SK-N-SH (cell line): ENCODE results near the gene APOL4. TPM values are rescaled to one million over a fixed set of nuclear protein-coding genes. Genes with fewer than 3 reads are reported as not detected.

Experiments used
- CTCF ChIA-PET: fragments of 300-600, 350-600 bp; formaldehyde crosslinking; extraction: SDS; loops from one replicate; lab custom pipeline; 2021; lab: Yijun Ruan, JAX
- POLR2A ChIA-PET: fragments of 350-600 bp; sonication (Branson Sonifier 250); formaldehyde crosslinking; extraction: SDS; loops from one replicate; lab custom pipeline; 2020; ENCODE audit warnings: antibody characterized with exemption, inconsistent platforms; lab: Yijun Ruan, JAX
- DNase-seq: peaks from one replicate; pipeline ENCODE4 v3.0.0; 2012
- H2AFZ ChIP-seq: fragments of 200-600 bp; sonication (generic); 2 replicates; pipeline ENCODE4 v1.8.1; 2016; ENCODE audit warnings: antibody characterized with exemption, mild to moderate bottlenecking, low read depth
- H3F3A ChIP-seq: fragments of 200-600 bp; sonication (generic); replicated peaks from 2 replicates; pipeline ENCODE3; 2016; ENCODE audit warnings: antibody characterized with exemption, mild to moderate bottlenecking; ENCODE audit not compliant: insufficient read depth
- H3K27ac ChIP-seq, 2 experiments: fragments of 200-500 bp in 1 of 2; fragments of 200-600 bp in 1 of 2; sonication (Bioruptor generic) in 1 of 2; sonication (generic), shearing (Covaris generic) in 1 of 2; 2 replicates each; pipeline versions ENCODE4 v1.5.1 to v1.6.1; 2014 to 2016; ENCODE audit warnings: low read depth in 2 of 2, inconsistent platforms in 1 of 2, low read length in 1 of 2, mild to moderate bottlenecking in 1 of 2, mixed read lengths in 1 of 2
- H3K27me3 ChIP-seq: fragments of 200-600 bp; sonication (generic), shearing (Covaris generic); 2 replicates; pipeline ENCODE4 v1.6.1; 2016; ENCODE audit warnings: mixed run types; ENCODE audit not compliant: insufficient read depth
- H3K36me3 ChIP-seq, 2 experiments: fragments of 200-500 bp in 1 of 2; fragments of 200-600 bp in 1 of 2; sonication (Bioruptor generic) in 1 of 2; sonication (generic) in 1 of 2; replicated peaks in 1 of 2; 2 replicates each; pipeline versions ENCODE3 to v1.5.1; 2014 to 2016; ENCODE audit warnings: low read length in 1 of 2, mild to moderate bottlenecking in 1 of 2; ENCODE audit not compliant: insufficient read depth in 2 of 2, control insufficient read depth in 1 of 2
- H3K4me1 ChIP-seq, 2 experiments: fragments of 200-500 bp in 1 of 2; fragments of 200-600 bp in 1 of 2; sonication (Bioruptor generic) in 1 of 2; sonication (generic), shearing (Covaris generic) in 1 of 2; 2 replicates each; pipeline versions ENCODE4 v1.5.1 to v1.6.1; 2014 to 2016; ENCODE audit warnings: low read depth in 1 of 2, low read length in 1 of 2, mixed run types in 1 of 2; ENCODE audit not compliant: insufficient read depth in 2 of 2, control insufficient read depth in 1 of 2
- H3K4me2 ChIP-seq: fragments of 200-600 bp; sonication (generic), shearing (Covaris generic); 2 replicates; pipeline ENCODE4 v1.6.1; 2017; ENCODE audit warnings: mixed run types
- H3K4me3 ChIP-seq, 2 experiments: fragments of 200-500 bp in 1 of 2; fragments of 200-600 bp in 1 of 2; sonication (Bioruptor generic) in 1 of 2; sonication (generic), shearing (Covaris generic) in 1 of 2; 2 replicates each; pipeline versions ENCODE4 v1.5.1 to v1.8.1; 2014 to 2016; ENCODE audit warnings: low read depth in 2 of 2, inconsistent platforms in 1 of 2, low read length in 1 of 2, mild to moderate bottlenecking in 1 of 2, mixed read lengths in 1 of 2, moderate library complexity in 1 of 2
- H3K79me2 ChIP-seq: fragments of 200-600 bp; sonication (generic); 2 replicates; pipeline ENCODE4 v1.8.1; 2017; ENCODE audit warnings: mild to moderate bottlenecking; ENCODE audit not compliant: insufficient read depth
- H3K9ac ChIP-seq: fragments of 200-600 bp; sonication (generic); 2 replicates; pipeline ENCODE4 v1.6.1; 2017; ENCODE audit warnings: mixed run types
- H3K9me2 ChIP-seq: fragments of 200-600 bp; sonication (generic); 2 replicates; pipeline ENCODE4 v1.6.1; 2017; ENCODE audit warnings: mixed run types
- H3K9me3 ChIP-seq: fragments of 200-600 bp; sonication (generic); 2 replicates; pipeline ENCODE4 v1.6.1; 2017; ENCODE audit warnings: mixed run types, mild to moderate bottlenecking, moderate library complexity
- H4K20me1 ChIP-seq: fragments of 200-600 bp; sonication (generic); 2 replicates; pipeline ENCODE4 v1.6.1; 2017; ENCODE audit warnings: mild to moderate bottlenecking, mixed run types; ENCODE audit not compliant: insufficient read depth
- CHD2 ChIP-seq: fragments of 150-350 bp; IDR thresholded peaks from 2 replicates; pipeline ENCODE4 v1.6.1; 2018; ENCODE audit warnings: low read length; ENCODE audit not compliant: partially characterized antibody
- EZH2phosphoT487 ChIP-seq: fragments of 200-600 bp; sonication (generic); IDR thresholded peaks from 2 replicates; pipeline ENCODE4 v1.6.1; 2017; ENCODE audit warnings: low read depth, mixed run types, mild to moderate bottlenecking, antibody characterized with exemption, moderate library complexity, borderline replicate concordance
- FOSL2 ChIP-seq: IDR thresholded peaks from 2 replicates; pipeline ENCODE4 v1.4.0; 2012; ENCODE audit warnings: low read depth, mild to moderate bottlenecking, moderate library complexity, borderline replicate concordance
- FOXJ3 ChIP-seq: sonication (generic); formaldehyde crosslinking; IDR thresholded peaks from 2 replicates; pipeline ENCODE4 v1.5.1; 2020; ENCODE audit warnings: mild to moderate bottlenecking, missing genetic modification reagents
- GATA2 ChIP-seq: sonication (generic); formaldehyde crosslinking; IDR thresholded peaks from 2 replicates; pipeline ENCODE4 v1.5.0; 2020; ENCODE audit warnings: mild to moderate bottlenecking, missing genetic modification reagents
- MAX ChIP-seq: IDR thresholded peaks from 2 replicates; pipeline ENCODE4 v1.4.0; 2012; ENCODE audit warnings: low read depth
- MEF2A ChIP-seq: IDR thresholded peaks from 2 replicates; pipeline ENCODE4 v1.4.0; 2012; ENCODE audit warnings: low read depth, borderline replicate concordance
- NRF1 ChIP-seq: IDR thresholded peaks from 2 replicates; pipeline ENCODE4 v1.6.1; 2012; ENCODE audit warnings: low read depth, mild to moderate bottlenecking, low read length
- RCOR1 ChIP-seq: fragments of 150-350 bp; IDR thresholded peaks from 2 replicates; pipeline ENCODE4 v1.6.1; 2017; ENCODE audit warnings: antibody characterized with exemption, low read length
- REST ChIP-seq: IDR thresholded peaks from 2 replicates; pipeline ENCODE4 v1.6.1; 2012; ENCODE audit warnings: mild to moderate bottlenecking, low read depth, low read length, moderate library complexity
- RXRA ChIP-seq: IDR thresholded peaks from 2 replicates; pipeline ENCODE4 v1.4.0; 2012; ENCODE audit warnings: low read depth, mild to moderate bottlenecking, borderline replicate concordance
- SMC3 ChIP-seq: IDR thresholded peaks from 2 replicates; pipeline ENCODE4 v1.6.1; 2012; ENCODE audit warnings: low read depth, low read length, improper control_type of control experiment
- TAF1 ChIP-seq: IDR thresholded peaks from 2 replicates; pipeline ENCODE4 v1.6.1; 2012; ENCODE audit warnings: low read depth, mild to moderate bottlenecking, low read length, moderate library complexity, borderline replicate concordance
- TCF12 ChIP-seq: IDR thresholded peaks from 2 replicates; pipeline ENCODE4 v1.4.0; 2012
- TEAD4 ChIP-seq: IDR thresholded peaks from 2 replicates; pipeline ENCODE4 v1.4.0; 2012; ENCODE audit warnings: mild to moderate bottlenecking, borderline replicate concordance; ENCODE audit not compliant: insufficient read depth
- USF1 ChIP-seq: IDR thresholded peaks from 2 replicates; pipeline ENCODE4 v1.4.0; 2012; ENCODE audit warnings: low read depth, borderline replicate concordance
- YY1 ChIP-seq: IDR thresholded peaks from 2 replicates; pipeline ENCODE4 v1.4.0; 2012; ENCODE audit warnings: low read depth, mild to moderate bottlenecking
- WGBS: methylation state at CpG from one replicate; pipeline ENCODE4 v1.1.6; 2017; ENCODE audit warnings: low lambda C conversion rate; 5-methylcytosine and 5-hydroxymethylcytosine counted together
- polyA plus RNA-seq, 3 experiments: library from polyadenylated mRNA; depleted of rRNA; stranded (reverse); fragments of >200 nt; gene quantifications; 2 replicates each; pipeline ENCODE4 v1.2.3, GENCODE V29; 2012
- TF ChIP-seq, protein P1 (sequence below): fragments of 200-600 bp; sonication (generic); IDR thresholded peaks from 2 replicates; pipeline ENCODE4 v1.6.1; 2017; ENCODE audit warnings: antibody characterized with exemption, mild to moderate bottlenecking, moderate library complexity
- TF ChIP-seq, protein P2 (sequence below): IDR thresholded peaks from 2 replicates; pipeline ENCODE4 v1.4.0; 2012; ENCODE audit warnings: low read depth, borderline replicate concordance

The APOL4 gene
- polyA plus RNA-seq, 1 of the 3 experiments (the other 2 are of a cell fraction) = 0.08 TPM

- WGBS = 86% methylated on average over 2 of the region's 2 CpGs
These were observed 36.5 kb downstream of the APOL4 start for GRCh38 chr22:36165141-36165540.

GRCh38 chr22:36164621-36165020, 37.0 kb downstream of the APOL4 start:
- H2AFZ ChIP-seq = no peak overlapping the region
- H4K20me1 ChIP-seq = no peaks in the 10 kb centered on the region
- no peak overlapping the region for H3K4me3 ChIP-seq
- WGBS = 85% methylated on average over 1 of the region's 1 CpG
- no peak overlapping the region for H3K9ac ChIP-seq
- no peaks in the 10 kb centered on the region for H3K79me2 ChIP-seq
- no peak overlapping the region for H3K4me2 ChIP-seq
- DNase-seq = no peak
- ChIA-PET CTCF (interaction anchor here (0.8 to 3.1 kb wide), 8 partner anchors 14 to 234 kb away, joined by 3 to 20 read pairs (median 4); no protein-coding TSS in a partner anchor), POLR2A (no interaction called here)
- H3K27me3 ChIP-seq = peaks cover 4% of the 10 kb centered on the region; the same call in 1 of the 2 replicates
- no peaks in the 10 kb centered on the region for H3K36me3 ChIP-seq
- no peaks in the 10 kb centered on the region for H3F3A ChIP-seq
- H3K27ac ChIP-seq = no peak overlapping the region
- H3K9me3 ChIP-seq = no peaks in the 10 kb centered on the region
- H3K4me1 ChIP-seq = no peaks in the 10 kb centered on the region; a peak in 1 of 4 replicates
- no peaks in the 10 kb centered on the region for H3K9me2 ChIP-seq
- no peak for TF ChIP-seq RCOR1
- no peak for TF ChIP-seq FOXJ3
- TF ChIP-seq MEF2A = no peak
- TF ChIP-seq TAF1 = no peak
- no peak for TF ChIP-seq EZH2phosphoT487
- TF ChIP-seq RXRA = no peak
- TF ChIP-seq YY1 = no peak
- no peak for TF ChIP-seq TCF12
- TF ChIP-seq FOSL2 = no peak
- no peak for TF ChIP-seq TEAD4
- TF ChIP-seq, protein P1, sequence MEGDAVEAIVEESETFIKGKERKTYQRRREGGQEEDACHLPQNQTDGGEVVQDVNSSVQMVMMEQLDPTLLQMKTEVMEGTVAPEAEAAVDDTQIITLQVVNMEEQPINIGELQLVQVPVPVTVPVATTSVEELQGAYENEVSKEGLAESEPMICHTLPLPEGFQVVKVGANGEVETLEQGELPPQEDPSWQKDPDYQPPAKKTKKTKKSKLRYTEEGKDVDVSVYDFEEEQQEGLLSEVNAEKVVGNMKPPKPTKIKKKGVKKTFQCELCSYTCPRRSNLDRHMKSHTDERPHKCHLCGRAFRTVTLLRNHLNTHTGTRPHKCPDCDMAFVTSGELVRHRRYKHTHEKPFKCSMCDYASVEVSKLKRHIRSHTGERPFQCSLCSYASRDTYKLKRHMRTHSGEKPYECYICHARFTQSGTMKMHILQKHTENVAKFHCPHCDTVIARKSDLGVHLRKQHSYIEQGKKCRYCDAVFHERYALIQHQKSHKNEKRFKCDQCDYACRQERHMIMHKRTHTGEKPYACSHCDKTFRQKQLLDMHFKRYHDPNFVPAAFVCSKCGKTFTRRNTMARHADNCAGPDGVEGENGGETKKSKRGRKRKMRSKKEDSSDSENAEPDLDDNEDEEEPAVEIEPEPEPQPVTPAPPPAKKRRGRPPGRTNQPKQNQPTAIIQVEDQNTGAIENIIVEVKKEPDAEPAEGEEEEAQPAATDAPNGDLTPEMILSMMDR = no peak
- no peak for TF ChIP-seq CHD2
- TF ChIP-seq SMC3 = no peak
- no peak for TF ChIP-seq USF1
- TF ChIP-seq REST = no peak
- TF ChIP-seq NRF1 = no peak
- TF ChIP-seq, protein P2, sequence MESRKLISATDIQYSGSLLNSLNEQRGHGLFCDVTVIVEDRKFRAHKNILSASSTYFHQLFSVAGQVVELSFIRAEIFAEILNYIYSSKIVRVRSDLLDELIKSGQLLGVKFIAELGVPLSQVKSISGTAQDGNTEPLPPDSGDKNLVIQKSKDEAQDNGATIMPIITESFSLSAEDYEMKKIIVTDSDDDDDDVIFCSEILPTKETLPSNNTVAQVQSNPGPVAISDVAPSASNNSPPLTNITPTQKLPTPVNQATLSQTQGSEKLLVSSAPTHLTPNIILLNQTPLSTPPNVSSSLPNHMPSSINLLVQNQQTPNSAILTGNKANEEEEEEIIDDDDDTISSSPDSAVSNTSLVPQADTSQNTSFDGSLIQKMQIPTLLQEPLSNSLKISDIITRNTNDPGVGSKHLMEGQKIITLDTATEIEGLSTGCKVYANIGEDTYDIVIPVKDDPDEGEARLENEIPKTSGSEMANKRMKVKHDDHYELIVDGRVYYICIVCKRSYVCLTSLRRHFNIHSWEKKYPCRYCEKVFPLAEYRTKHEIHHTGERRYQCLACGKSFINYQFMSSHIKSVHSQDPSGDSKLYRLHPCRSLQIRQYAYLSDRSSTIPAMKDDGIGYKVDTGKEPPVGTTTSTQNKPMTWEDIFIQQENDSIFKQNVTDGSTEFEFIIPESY = no peak
- no peak for TF ChIP-seq GATA2

More at GRCh38 chr22:36165141-36165540, 36.5 kb downstream of the APOL4 start:
- Histone ChIP-seq H3K4me1 (no peaks in the 10 kb centered on the region; a peak in 1 of 4 replicates), H3K9me3 (no peaks in the 10 kb centered on the region), H3K27me3 (peaks cover 9% of the 10 kb centered on the region; the same call in 1 of the 2 replicates), H3K79me2 (no peaks in the 10 kb centered on the region), H3K4me3 (no peak overlapping the region), H3K27ac (no peak overlapping the region), H3K9me2 (no peaks in the 10 kb centered on the region), H4K20me1 (no peaks in the 10 kb centered on the region), H2AFZ (no peak overlapping the region), H3K9ac (no peak overlapping the region), H3K36me3 (no peaks in the 10 kb centered on the region), H3K4me2 (no peak overlapping the region), H3F3A (no peaks in the 10 kb centered on the region)
- CTCF ChIA-PET = interaction anchor here (0.8 to 3.0 kb wide), 4 partner anchors 13 to 100 kb away, joined by 3 to 9 read pairs (median 3); no protein-coding TSS in a partner anchor
- no peak for TF ChIP-seq MAX
- DNase-seq = no peak
- POLR2A ChIA-PET = no interaction called here
